Measurements from ENCODE around the gene KDSR. TPM values are rescaled to one million over a fixed set of nuclear protein-coding genes. Genes with fewer than 3 reads are reported as not detected.

KDSR gene
- total RNA-seq, 4 donors from 2014 or later: 12.6 to 68.6 (median 29.3) TPM

DNA sequence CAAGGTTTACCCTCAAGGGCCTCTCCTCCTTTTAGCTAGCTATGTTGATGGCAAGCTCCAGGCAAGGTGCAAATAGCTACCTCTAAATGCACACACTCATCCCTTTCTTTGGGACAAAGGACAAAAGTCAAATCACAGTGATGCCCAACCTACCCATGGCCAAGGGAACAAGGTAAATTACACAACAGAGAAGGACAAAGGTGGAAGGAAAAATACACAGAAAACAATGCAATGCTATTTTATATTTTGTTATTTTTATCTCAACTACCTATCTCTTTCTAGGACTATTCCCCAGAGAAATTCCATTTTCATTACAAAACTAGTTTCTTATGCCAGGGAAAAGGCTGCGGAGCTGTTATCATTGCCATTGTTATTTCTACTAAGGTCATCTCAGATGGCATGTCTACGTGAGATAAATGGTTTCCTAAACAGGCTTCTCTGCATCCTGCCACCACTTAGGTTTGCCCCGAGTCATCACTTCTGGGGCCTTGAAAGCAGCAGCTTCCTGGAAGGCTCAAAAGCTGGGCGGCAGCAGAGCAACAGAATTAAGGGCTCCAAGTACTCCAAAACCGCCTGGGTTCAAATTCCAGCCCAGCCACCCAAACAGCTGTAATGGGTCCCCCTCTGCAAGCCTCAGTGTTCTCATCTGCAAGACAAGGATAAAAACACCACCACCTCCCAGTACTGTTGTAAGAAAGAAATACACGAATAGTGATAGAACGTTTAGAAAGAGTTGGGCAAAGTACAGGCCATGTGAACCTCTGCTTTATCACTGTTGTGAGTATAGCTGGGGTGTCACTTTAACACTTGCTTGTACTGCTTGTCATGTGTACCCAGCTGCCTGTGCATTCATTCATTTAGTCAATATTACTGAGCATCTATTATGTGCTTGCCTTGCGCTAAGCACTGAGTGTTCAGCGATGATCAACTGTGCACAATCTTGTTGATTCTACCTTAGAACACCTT, 68.3 kb downstream of the KDSR start:
- Histone ChIP-seq H3K9me3 (no peaks in the 10 kb centered on the region), H3K4me3 (no peak overlapping the region), H3K4me1 (peaks cover 6 to 8% of the 10 kb centered on the region in 2 donors), H3K27me3 (no peaks in the 10 kb centered on the region), H3K36me3 (no peaks in the 10 kb centered on the region), H3K27ac (peak overlapping the region; percentile 11 to 69)
- intact Hi-C loops (cut with DNase I; ENCODE audit: low total_unique reads): no loop called here
- no peak for DNase-seq
- TF ChIP-seq, protein P1, sequence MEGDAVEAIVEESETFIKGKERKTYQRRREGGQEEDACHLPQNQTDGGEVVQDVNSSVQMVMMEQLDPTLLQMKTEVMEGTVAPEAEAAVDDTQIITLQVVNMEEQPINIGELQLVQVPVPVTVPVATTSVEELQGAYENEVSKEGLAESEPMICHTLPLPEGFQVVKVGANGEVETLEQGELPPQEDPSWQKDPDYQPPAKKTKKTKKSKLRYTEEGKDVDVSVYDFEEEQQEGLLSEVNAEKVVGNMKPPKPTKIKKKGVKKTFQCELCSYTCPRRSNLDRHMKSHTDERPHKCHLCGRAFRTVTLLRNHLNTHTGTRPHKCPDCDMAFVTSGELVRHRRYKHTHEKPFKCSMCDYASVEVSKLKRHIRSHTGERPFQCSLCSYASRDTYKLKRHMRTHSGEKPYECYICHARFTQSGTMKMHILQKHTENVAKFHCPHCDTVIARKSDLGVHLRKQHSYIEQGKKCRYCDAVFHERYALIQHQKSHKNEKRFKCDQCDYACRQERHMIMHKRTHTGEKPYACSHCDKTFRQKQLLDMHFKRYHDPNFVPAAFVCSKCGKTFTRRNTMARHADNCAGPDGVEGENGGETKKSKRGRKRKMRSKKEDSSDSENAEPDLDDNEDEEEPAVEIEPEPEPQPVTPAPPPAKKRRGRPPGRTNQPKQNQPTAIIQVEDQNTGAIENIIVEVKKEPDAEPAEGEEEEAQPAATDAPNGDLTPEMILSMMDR (IDR thresholded peaks at IDR 0.05): no peak
- TF ChIP-seq POLR2A (IDR thresholded peaks at IDR 0.05): no peak

DNA sequence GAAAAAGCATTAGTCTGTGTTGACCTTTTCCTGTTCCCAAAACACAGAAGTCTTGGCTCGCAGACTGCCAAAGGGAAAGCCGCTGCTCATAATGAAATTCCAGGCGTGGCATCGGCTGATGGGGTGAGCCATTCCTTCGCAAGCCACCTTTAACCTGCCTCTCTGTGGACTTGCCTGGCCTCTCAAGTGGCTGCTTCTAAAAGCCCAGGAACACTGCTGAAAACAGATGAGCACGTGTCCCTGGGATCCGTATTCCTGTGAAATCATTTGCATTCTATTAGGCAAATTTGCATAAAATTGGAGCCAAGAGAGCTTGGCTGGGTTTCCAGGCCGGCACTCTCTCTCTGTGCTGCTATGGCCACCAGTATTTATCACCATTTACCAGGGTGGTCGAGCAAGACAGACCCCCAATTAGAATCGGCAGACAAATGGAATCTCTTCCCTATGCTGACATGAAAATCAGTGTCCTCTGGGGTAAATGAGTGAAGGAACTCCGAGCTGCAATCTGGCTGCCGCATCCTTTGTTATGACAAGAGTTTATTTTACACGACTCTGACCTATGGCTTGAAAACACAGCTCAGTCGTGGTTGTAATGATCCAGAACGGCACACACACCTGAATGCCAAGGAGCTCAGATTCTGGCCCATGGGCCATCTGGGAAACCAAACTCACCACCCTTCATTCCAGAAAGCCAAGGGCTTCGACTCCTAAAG, 69.2 kb downstream of the KDSR start:
- intact Hi-C loops (cut with DNase I; ENCODE audit: low total_unique reads): no loop called here
- no peak overlapping the region for H3K4me3 ChIP-seq
- peak overlapping the region in 1 of 2 donors; percentile 29 for H3K27ac ChIP-seq
- TF ChIP-seq POLR2A (IDR thresholded peaks at IDR 0.05): no peak
- TF ChIP-seq, protein P1 (IDR thresholded peaks at IDR 0.05): no peak
- H3K4me1 ChIP-seq: peaks cover 6 to 8% of the 10 kb centered on the region in 2 donors
- no peaks in the 10 kb centered on the region for H3K9me3 ChIP-seq
- no peaks in the 10 kb centered on the region for H3K36me3 ChIP-seq
- DNase-seq: no peak
- no peaks in the 10 kb centered on the region for H3K27me3 ChIP-seq

DNA sequence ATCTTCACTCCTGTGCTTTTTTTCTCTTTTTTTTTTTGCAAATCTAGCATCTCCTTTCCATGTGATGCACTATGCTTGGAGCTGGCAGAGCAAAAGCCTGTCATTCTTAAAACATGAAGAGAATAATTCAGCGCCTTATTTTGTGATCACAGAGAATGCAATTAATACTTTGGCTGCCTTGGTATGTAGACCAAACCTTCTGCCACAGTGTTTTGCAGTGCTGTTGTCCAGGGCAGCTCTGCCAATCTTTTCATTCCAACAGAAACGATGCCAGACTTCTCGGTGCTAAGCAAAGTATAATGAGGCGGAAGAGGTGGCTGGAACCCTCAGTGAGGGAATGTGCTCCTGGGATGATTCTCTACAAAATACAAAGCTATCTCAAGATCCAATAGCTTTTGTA, 73.1 kb downstream of the KDSR start:
- Histone ChIP-seq H3K4me3 (no peak overlapping the region), H3K9me3 (no peaks in the 10 kb centered on the region), H3K4me1 (peaks cover 6 to 7% of the 10 kb centered on the region in 2 donors), H3K27me3 (no peaks in the 10 kb centered on the region), H3K27ac (peak overlapping the region; percentile 62 to 77), H3K36me3 (no peaks in the 10 kb centered on the region)
- no peak for TF ChIP-seq POLR2A (IDR thresholded peaks at IDR 0.05)
- TF ChIP-seq, protein P1 (IDR thresholded peaks at IDR 0.05): no peak
- intact Hi-C loops (cut with DNase I; ENCODE audit: low total_unique reads): no loop called here
- DNase-seq: no peak

DNA sequence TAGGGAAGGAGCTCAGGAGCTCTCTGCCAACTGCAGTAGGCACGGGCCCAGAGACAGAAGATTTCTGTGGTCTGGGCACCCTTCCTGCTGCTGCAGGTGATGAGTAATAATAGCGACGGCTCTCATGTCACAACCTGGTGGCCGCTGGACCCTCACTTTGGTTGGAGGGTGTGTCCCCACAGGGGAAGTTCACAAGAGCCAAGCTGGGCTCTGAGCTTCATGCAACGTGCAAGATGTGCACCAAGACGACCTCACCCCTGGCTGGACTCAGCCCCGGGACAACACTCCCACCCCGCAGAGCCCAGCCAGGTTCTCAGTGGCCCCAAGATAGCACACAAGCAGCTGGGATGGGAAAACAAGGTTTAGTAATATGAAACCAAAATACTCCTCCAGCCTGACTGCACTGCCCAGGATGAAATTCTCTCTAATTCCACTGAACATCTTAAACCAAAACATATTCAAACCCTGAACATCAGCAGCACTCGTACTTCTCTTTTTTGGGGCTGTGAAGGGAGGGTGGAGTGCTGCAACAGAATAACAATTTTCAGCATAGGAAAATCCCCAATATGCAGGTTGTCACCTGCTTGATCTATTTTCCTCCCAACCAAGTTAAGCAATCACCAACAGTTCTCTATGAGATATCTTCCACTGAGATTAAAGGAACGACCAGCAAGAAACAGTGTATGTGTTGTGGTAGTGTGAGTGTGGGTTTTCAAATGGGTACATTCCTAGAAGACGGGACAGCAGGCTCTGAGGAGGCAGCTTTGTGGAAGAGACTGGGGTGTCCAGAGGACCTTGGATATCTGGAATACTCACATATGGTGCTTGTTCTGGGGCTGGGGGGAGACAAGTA, 73.9 kb downstream of the KDSR start:
- no peaks in the 10 kb centered on the region for H3K27me3 ChIP-seq
- H3K9me3 ChIP-seq: no peaks in the 10 kb centered on the region
- peaks cover 0 to 5% of the 10 kb centered on the region in 2 donors for H3K4me1 ChIP-seq
- no peak overlapping the region for H3K4me3 ChIP-seq
- TF ChIP-seq POLR2A (IDR thresholded peaks at IDR 0.05): no peak
- TF ChIP-seq, protein P1 (IDR thresholded peaks at IDR 0.05): no peak
- no peaks in the 10 kb centered on the region for H3K36me3 ChIP-seq
- DNase-seq: no peak
- peak overlapping the region; percentile 62 to 77 for H3K27ac ChIP-seq
- intact Hi-C loops (cut with DNase I; ENCODE audit: low total_unique reads): no loop called here
